Astrocyte (in vitro differentiated cells and primary cell): Measurements from ENCODE around the gene KDM6A.

ENCODE experiments used
- EZH2 ChIP-seq: IDR thresholded peaks from 2 replicates; pipeline ENCODE4 v1.6.1; 2012; ENCODE audit warnings: mild to moderate bottlenecking, low read length, inconsistent platforms; ENCODE audit not compliant: insufficient read depth
- TF ChIP-seq, protein P1 (sequence below): IDR thresholded peaks from 2 replicates; pipeline ENCODE4 v1.5.1; 2011; ENCODE audit warnings: low read depth, mild to moderate bottlenecking, inconsistent platforms, low read length, moderate library complexity; ENCODE audit not compliant: insufficient read depth

- TF ChIP-seq, protein P1, sequence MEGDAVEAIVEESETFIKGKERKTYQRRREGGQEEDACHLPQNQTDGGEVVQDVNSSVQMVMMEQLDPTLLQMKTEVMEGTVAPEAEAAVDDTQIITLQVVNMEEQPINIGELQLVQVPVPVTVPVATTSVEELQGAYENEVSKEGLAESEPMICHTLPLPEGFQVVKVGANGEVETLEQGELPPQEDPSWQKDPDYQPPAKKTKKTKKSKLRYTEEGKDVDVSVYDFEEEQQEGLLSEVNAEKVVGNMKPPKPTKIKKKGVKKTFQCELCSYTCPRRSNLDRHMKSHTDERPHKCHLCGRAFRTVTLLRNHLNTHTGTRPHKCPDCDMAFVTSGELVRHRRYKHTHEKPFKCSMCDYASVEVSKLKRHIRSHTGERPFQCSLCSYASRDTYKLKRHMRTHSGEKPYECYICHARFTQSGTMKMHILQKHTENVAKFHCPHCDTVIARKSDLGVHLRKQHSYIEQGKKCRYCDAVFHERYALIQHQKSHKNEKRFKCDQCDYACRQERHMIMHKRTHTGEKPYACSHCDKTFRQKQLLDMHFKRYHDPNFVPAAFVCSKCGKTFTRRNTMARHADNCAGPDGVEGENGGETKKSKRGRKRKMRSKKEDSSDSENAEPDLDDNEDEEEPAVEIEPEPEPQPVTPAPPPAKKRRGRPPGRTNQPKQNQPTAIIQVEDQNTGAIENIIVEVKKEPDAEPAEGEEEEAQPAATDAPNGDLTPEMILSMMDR = no peak
- TF ChIP-seq EZH2 = no peak
Observed at GRCh38 chrX:45134315-45134731, 261.3 kb downstream of the KDM6A start.
